NCI-H510A treated with DMSO at 0.1 percent for 48 hours (cell line): ENCODE measurements around the gene TPTE.
"Not testable (repeated sequence)": the region's sequence is repeated elsewhere in the genome, so short reads cannot be mapped to it uniquely, and the experiment has no call there.

Experiments used
- DNase-seq: peaks from one replicate; lab custom pipeline; 2025; lab: John Stamatoyannopoulos, UW

TPTE gene

DNA sequence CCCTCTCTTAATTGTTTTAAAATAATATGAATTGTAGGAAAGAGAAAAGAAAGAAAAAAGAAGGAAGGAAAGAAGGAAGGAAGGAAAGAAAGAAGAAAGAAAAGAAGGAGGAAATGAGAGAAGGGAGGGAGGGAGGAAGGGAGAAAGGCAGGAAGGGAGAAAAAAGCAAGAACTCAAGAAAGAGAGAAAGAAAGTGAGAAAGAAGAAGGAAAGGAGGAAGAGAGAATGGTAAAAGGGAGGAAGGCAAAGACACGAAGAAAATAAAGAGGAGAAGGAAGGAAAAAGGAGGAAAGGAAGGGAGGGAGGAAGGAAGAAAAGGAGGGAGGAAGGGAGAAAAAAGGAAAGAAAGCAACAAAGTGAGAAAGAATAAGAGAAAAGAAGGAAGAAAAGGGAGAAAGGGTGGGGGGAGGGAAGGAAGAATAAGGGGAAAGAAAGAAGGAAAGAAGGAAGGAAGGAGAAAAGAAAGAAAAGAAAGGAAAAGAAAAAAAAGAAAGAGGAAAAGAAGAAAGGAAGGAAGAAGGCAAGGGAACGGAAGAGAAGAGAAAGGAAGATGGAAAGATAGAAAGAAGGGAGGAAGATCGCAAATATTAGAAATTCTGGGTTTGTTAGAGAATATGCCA, 95.9 kb downstream of the TPTE start:
- not testable (repeated sequence) for DNase-seq

- peak; percentile 8 for DNase-seq
These were observed 106.0 kb downstream of the TPTE start for GRCh38 chr21:10627316-10627863.

GRCh38 chr21:10629239-10629638, 107.9 kb downstream of the TPTE start:
- DNase-seq = not testable (repeated sequence)

- not testable (repeated sequence) for DNase-seq
These were observed 109.4 kb downstream of the TPTE start for GRCh38 chr21:10630829-10631228.

DNA sequence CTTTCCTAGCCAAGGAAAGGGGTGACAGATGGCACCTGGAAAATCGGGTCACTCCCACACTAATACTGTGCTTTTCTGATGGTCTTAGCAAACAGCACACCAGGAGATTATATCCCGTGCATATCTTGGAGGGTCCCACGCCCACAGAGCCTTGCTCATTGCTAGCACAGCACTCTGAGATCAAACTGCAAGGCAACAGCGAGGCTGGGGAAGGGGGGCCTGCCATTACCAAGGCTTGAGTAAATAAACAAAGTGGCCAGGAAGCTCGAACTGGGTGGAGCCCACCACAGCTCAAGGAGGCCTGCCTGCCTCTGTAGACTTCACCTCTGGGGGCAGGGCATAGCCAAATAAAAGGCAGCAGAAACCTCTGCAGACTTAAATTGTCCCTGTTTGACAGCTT, 109.9 kb downstream of the TPTE start:
- not testable (repeated sequence) for DNase-seq

GRCh38 chr21:10638144-10638543, 116.8 kb downstream of the TPTE start:
- DNase-seq = not testable (repeated sequence)

DNA sequence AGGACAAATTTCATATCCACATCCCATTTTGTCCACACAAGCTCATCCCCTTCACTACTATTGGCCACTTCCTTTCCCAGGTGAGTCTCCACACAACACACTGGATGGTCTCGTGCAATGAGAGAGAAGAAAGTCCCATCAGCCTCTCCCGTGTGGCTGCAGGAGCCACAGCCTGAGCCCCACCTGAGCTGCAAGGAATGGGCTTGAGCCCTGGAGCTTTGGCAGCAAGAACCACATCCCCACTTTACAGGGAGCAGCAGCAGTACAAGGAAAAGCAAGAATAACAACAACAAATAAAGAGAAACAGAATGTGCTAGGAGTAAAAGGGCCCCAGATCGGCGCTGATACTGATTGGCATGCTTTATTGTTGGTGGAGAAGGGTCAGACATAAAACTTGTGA, 117.7 kb downstream of the TPTE start:
- DNase-seq = no peak

- not testable (repeated sequence) for DNase-seq
These were observed 118.4 kb downstream of the TPTE start for GRCh38 chr21:10639746-10640145.

DNA sequence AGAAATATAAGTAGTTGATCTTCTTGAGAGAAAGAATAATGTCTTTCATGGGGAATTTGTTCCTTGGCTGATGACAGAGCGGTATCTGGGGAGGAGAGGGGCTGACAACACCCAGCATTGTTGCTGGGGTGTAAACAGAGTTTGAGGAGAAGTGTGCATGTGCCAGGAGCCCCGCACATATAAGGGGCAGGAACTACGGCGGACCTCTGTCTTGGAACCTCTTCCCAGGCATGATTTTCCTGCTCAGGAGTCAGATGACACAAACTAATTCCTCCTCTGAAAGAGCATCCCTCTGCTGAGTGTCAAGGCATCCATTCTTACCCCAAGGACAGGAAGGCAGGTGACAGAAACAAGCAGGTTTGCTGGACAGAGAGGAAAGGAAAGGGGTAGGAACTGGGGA, 119.1 kb downstream of the TPTE start:
- no peak for DNase-seq

- no peak for DNase-seq
These were observed 119.7 kb downstream of the TPTE start for GRCh38 chr21:10641107-10641506.

DNA sequence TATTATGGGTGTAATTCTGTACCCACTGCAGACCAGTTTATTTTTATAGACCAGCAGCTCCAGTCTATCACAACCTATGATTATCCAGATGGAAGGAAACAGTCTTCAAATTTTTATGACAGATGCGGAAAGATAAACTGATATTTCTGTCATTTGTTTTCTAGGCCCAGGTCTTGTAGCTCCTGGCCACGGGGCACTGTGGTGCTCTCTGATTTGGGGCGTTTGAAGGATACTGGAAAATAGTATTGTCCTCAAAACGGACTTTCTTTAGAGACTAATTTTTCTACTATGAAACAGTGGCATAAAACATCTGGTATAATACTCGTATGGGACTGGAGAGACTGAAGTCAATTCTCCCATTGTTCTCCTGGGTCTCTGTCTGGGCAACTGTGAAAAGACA, 124.3 kb downstream of the TPTE start:
- not testable (repeated sequence) for DNase-seq

DNA sequence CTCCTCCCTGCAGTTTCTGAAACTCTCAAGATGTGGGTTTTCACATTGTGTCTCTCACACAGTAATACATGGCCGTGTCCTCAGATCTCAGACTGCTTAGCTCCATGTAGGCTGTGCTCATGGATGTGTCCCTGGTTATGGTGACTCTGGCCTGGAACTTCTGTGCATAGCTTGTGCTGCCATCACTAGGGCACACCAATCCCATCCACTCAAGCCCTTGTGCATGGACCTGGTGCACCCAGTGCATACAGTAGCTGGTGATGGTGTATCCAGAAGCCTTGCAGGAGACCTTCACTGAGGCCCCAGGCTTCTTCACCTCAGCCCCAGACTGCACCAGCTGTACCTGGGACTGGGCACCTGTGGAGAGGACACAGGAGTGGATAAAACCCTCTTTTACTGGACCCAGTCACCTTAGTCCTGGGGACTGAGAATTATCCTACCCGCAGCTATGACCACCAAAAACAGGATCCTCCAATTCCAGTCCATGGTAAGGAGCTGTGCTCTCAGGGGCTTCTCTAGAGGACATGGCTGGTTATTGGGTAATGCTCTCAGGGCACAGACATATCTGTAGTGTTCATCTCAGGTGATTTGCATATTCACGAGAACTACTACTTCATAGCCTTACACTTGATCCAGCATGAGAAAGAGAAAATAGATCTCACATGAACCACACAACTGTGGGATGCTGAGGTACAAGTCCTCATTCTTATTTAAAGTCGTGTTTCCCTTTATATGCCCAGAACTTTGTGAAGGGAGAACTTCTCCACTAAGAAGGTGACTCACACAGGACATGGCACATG, 128.2 kb downstream of the TPTE start:
- not testable (repeated sequence) for DNase-seq

DNA sequence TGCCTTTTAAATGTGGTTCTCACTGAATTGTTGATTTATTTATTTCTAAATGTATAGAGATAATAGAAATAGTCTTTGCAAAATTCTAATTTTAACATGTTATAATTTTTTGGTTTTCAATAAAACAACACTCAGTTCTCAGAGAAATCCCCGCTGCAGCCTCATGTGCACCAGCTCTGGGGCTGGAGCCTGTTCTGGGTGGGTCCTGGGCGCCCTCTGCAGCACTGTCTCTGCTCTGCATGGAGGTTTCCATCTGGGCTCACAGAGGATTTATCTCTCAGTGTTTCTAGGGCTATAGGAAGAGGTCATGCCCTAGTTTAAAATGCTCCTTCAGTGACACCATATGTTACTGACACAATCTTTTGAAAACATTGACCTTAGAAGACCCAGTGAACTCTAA, 128.9 kb downstream of the TPTE start:
- DNase-seq = not testable (repeated sequence)
